H9 (cell line): ENCODE data around the gene KISS1R. TPM values are rescaled to one million over a fixed set of nuclear protein-coding genes. Genes with fewer than 3 reads are reported as not detected.

Experiments used
- DNase-seq: peaks from one replicate; pipeline ENCODE4 v3.0.0-alpha.2; 2017
- H2AFZ ChIP-seq: one replicate; pipeline ENCODE4 v1.6.1; 2013; ENCODE audit warnings: mild to moderate bottlenecking, low read length, control low read depth, moderate library complexity
- H2AK5ac ChIP-seq: 2 replicates; pipeline ENCODE4 v1.6.1; 2013; ENCODE audit warnings: low read length, control low read depth, mixed read lengths; ENCODE audit not compliant: insufficient read length
- H2BK120ac ChIP-seq: one replicate; pipeline ENCODE4 v1.6.1; 2013; ENCODE audit warnings: low read depth, mild to moderate bottlenecking, low read length, control low read depth, inconsistent platforms; ENCODE audit not compliant: poor library complexity, severe bottlenecking
- H2BK12ac ChIP-seq: 2 replicates; pipeline ENCODE4 v1.6.1; 2013; ENCODE audit warnings: low read length, control low read depth, mixed read lengths, low read depth; ENCODE audit not compliant: insufficient read length
- H2BK15ac ChIP-seq: 2 replicates; pipeline ENCODE4 v1.6.1; 2013; ENCODE audit warnings: low read depth, low read length, control low read depth
- H2BK20ac ChIP-seq: one replicate; pipeline ENCODE4 v1.6.1; 2013; ENCODE audit warnings: low read depth, mild to moderate bottlenecking, low read length, control low read depth, inconsistent platforms; ENCODE audit not compliant: poor library complexity, severe bottlenecking
- H2BK5ac ChIP-seq: 2 replicates; pipeline ENCODE4 v1.6.1; 2013; ENCODE audit warnings: low read length, control low read depth, mixed read lengths; ENCODE audit not compliant: insufficient read length
- H3K14ac ChIP-seq: 2 replicates; pipeline ENCODE4 v1.6.1; 2013; ENCODE audit warnings: low read length, control low read depth; ENCODE audit not compliant: insufficient read depth
- H3K18ac ChIP-seq: 2 replicates; pipeline ENCODE4 v1.6.1; 2013; ENCODE audit warnings: low read depth, mild to moderate bottlenecking, mixed read lengths, low read length, control low read depth; ENCODE audit not compliant: insufficient read length
- H3K23ac ChIP-seq: 2 replicates; pipeline ENCODE4 v1.6.1; 2013; ENCODE audit warnings: low read length, control low read depth, mixed read lengths, low read depth; ENCODE audit not compliant: insufficient read length
- H3K23me2 ChIP-seq: 2 replicates; pipeline ENCODE4 v1.6.1; 2013; ENCODE audit warnings: low read depth, mild to moderate bottlenecking, mixed read lengths, low read length, control low read depth; ENCODE audit not compliant: insufficient read length, poor library complexity, severe bottlenecking
- H3K27ac ChIP-seq: 2 replicates; pipeline ENCODE4 v1.5.1; 2013; ENCODE audit warnings: low read length, control low read depth, mixed read lengths, low read depth; ENCODE audit not compliant: insufficient read length
- H3K27me3 ChIP-seq: 2 replicates; pipeline ENCODE4 v1.6.1; 2013; ENCODE audit warnings: low read length, control low read depth, inconsistent platforms; ENCODE audit not compliant: insufficient read depth
- H3K4ac ChIP-seq: 2 replicates; pipeline ENCODE4 v1.6.1; 2013; ENCODE audit warnings: low read depth, mild to moderate bottlenecking, control low read depth, inconsistent platforms, low read length, moderate library complexity
- H3K4me1 ChIP-seq: 2 replicates; pipeline ENCODE4 v1.6.1; 2013; ENCODE audit warnings: low read length, control low read depth, inconsistent platforms; ENCODE audit not compliant: insufficient read depth
- H3K4me2 ChIP-seq: 2 replicates; pipeline ENCODE4 v1.6.1; 2013; ENCODE audit warnings: low read length, control low read depth, mixed read lengths; ENCODE audit not compliant: insufficient read length, insufficient read depth
- H3K56ac ChIP-seq: 2 replicates; pipeline ENCODE4 v1.6.1; 2013; ENCODE audit warnings: low read depth, mild to moderate bottlenecking, mixed read lengths, low read length, control low read depth; ENCODE audit not compliant: insufficient read length
- H3K79me1 ChIP-seq: 2 replicates; pipeline ENCODE4 v1.6.1; 2013; ENCODE audit warnings: low read depth, mild to moderate bottlenecking, moderate library complexity, low read length, control low read depth, inconsistent platforms; ENCODE audit not compliant: insufficient read depth, poor library complexity, severe bottlenecking
- H3K79me2 ChIP-seq: 2 replicates; pipeline ENCODE4 v1.6.1; 2013; ENCODE audit warnings: low read length, control low read depth, inconsistent platforms; ENCODE audit not compliant: insufficient read depth
- H3K9ac ChIP-seq: 2 replicates; pipeline ENCODE4 v1.6.1; 2013; ENCODE audit warnings: low read length, control low read depth, mixed read lengths; ENCODE audit not compliant: insufficient read length; ENCODE audit errors: extremely low read depth
- H3K9me3 ChIP-seq: one replicate; pipeline ENCODE4 v1.6.1; 2013; ENCODE audit warnings: low read depth, low read length, inconsistent platforms; ENCODE audit not compliant: control insufficient read depth
- H3T11ph ChIP-seq: one replicate; pipeline ENCODE4 v1.6.1; 2013; ENCODE audit warnings: mild to moderate bottlenecking, low read length, control low read depth, inconsistent platforms
- H4K20me1 ChIP-seq: one replicate; pipeline ENCODE4 v1.6.1; 2013; ENCODE audit not compliant: control insufficient read depth, insufficient read length, insufficient read depth
- H4K5ac ChIP-seq: 2 replicates; pipeline ENCODE4 v1.6.1; 2013; ENCODE audit warnings: low read depth, mild to moderate bottlenecking, mixed read lengths, low read length, control low read depth; ENCODE audit not compliant: insufficient read length
- H4K8ac ChIP-seq: replicated peaks from 2 replicates; pipeline ENCODE4 v1.6.1; 2013; ENCODE audit warnings: low read length, control low read depth, mixed read lengths, low read depth; ENCODE audit not compliant: insufficient read length
- H4K91ac ChIP-seq: 2 replicates; pipeline ENCODE4 v1.6.1; 2013; ENCODE audit warnings: low read depth, mild to moderate bottlenecking, moderate library complexity, mixed read lengths, low read length, control low read depth; ENCODE audit not compliant: insufficient read length
- H3K27ac Mint-ChIP-seq, 3 experiments: 2 replicates in 2 of 3; 3 replicates in 1 of 3; pipeline ENCODE4 v1.8.0; 2020 to 2021; ENCODE audit warnings: mixed read lengths in 3 of 3, mild to moderate bottlenecking in 1 of 3, moderate library complexity in 1 of 3
- H3K27me3 Mint-ChIP-seq: 2 replicates; pipeline ENCODE4 v1.8.0; 2021; ENCODE audit warnings: low read depth, mild to moderate bottlenecking, moderate library complexity, mixed read lengths
- H3K36me3 Mint-ChIP-seq, 3 experiments: 2 replicates in 2 of 3; 3 replicates in 1 of 3; pipeline ENCODE4 v1.8.0; 2020 to 2021; ENCODE audit warnings: low read depth in 3 of 3, mixed read lengths in 3 of 3; ENCODE audit not compliant: insufficient read depth in 1 of 3
- H3K4me1 Mint-ChIP-seq, 2 experiments: 2 replicates each; pipeline ENCODE4 v1.8.0; 2020; ENCODE audit warnings: mixed read lengths in 2 of 2
- H3K4me3 Mint-ChIP-seq, 2 experiments: 2 replicates in 1 of 2; 3 replicates in 1 of 2; pipeline ENCODE4 v1.8.0; 2020 to 2021; ENCODE audit warnings: mild to moderate bottlenecking in 2 of 2, mixed read lengths in 2 of 2, moderate library complexity in 1 of 2
- H3K9me3 Mint-ChIP-seq, 2 experiments: 2 replicates in 1 of 2; 3 replicates in 1 of 2; pipeline ENCODE4 v1.8.0; 2020; ENCODE audit warnings: mild to moderate bottlenecking in 2 of 2, mixed read lengths in 2 of 2, moderate library complexity in 1 of 2
- CTCF ChIP-seq: fragments of 200-600 bp; sonication (generic); conservative IDR thresholded peaks from 3 replicates; pipeline ENCODE4 v1.8.0; 2021; ENCODE audit warnings: antibody characterized with exemption, mild to moderate bottlenecking
- WGBS: extraction: QIAGEN DNeasy Blood & Tissue Kit; methylation state at CpG from one replicate; pipeline ENCODE4 v1.1.7; 2013; ENCODE audit warnings: missing lambda C conversion rate, low lambda C conversion rate, mixed read lengths; ENCODE audit not compliant: insufficient read length; ENCODE audit errors: extremely low coverage; 5-methylcytosine and 5-hydroxymethylcytosine counted together
- total RNA-seq: library from RNA; stranded (reverse); gene quantifications from 2 replicates; pipeline ENCODE4 v1.2.1, GENCODE V29; 2021

KISS1R gene
- total RNA-seq, 1 experiment from 2014 or later, result 3.3 TPM

- Histone ChIP-seq H3K23me2 (peaks cover 24% of the 10 kb centered on the region), H2BK120ac (no peak overlapping the region), H3K79me1 (no peaks in the 10 kb centered on the region), H3K18ac (no peak overlapping the region), H2BK12ac (no peak overlapping the region), H3K14ac (no peak overlapping the region), H3K4ac (no peak overlapping the region), H3K56ac (no peak overlapping the region), H2BK20ac (no peak overlapping the region), H3K4me1 (no peaks in the 10 kb centered on the region), H3K27me3 (peaks cover 19% of the 10 kb centered on the region; the same call in 1 of the 2 replicates), H3K23ac (no peak overlapping the region), H2AFZ (no peak overlapping the region), H4K91ac (no peak overlapping the region), H2BK15ac (no peak overlapping the region), H4K5ac (no peak overlapping the region), H3K27ac (no peak overlapping the region), H3K4me2 (peak overlapping the region; percentile 51), H2AK5ac (no peak overlapping the region), H3T11ph (no peak overlapping the region), H4K20me1 (no peaks in the 10 kb centered on the region), H3K9ac (no peak overlapping the region), H3K9me3 (no peaks in the 10 kb centered on the region), H4K8ac (no peak overlapping the region), H2BK5ac (no peak overlapping the region), H3K79me2 (no peaks in the 10 kb centered on the region)
- no CpG with 5 or more reads among the region's 35 CpGs for WGBS
- DNase-seq, result peak; percentile 61
- H3K27ac Mint-ChIP-seq, result no peak overlapping the region
- peak overlapping the region; percentile 48 to 74 for H3K4me3 Mint-ChIP-seq
- peaks cover 0 to 3% of the 10 kb centered on the region in 2 experiments; a peak in 2 of 5 replicates for H3K9me3 Mint-ChIP-seq
- peaks cover 0 to 2% (median 0%) of the 10 kb centered on the region in 3 experiments; a peak in 1 of 7 replicates for H3K36me3 Mint-ChIP-seq
- peaks cover under 1 to 3% of the 10 kb centered on the region in 2 experiments; a peak in 2 of 4 replicates for H3K4me1 Mint-ChIP-seq
- no peak for TF ChIP-seq CTCF
- H3K27me3 Mint-ChIP-seq, result peaks cover 72% of the 10 kb centered on the region
Measured at GRCh38 chr19:916645-917322, 349 bp upstream of the KISS1R start.
